Urothelium cell line (cell line): ENCODE results near the gene MCOLN2.
"Not testable (repeated sequence)": the region's sequence is repeated elsewhere in the genome, so short reads cannot be mapped to it uniquely, and the experiment has no call there.

Experiments
- DNase-seq: peaks from one replicate; pipeline ENCODE4 v3.0.0; 2011; ENCODE audit warnings: low spot score, mixed read lengths
- FAIRE-seq: peaks from 2 replicates; lab custom pipeline; 2011; peaks lifted over from hg19 to GRCh38; lab: Jason Lieb, UNC

MCOLN2 gene

GRCh38 chr1:84996846-84997666, at the start of gene MCOLN2:
Gene MCOLN2, minus strand, starts transcription at chr1:84997113. Its CDS starts 241 bp downstream, at chr1:84996872.
- DNase-seq = peak; percentile 88
- no peak for FAIRE-seq

GRCh38 chr1:85042413-85042812, 45.5 kb upstream of the MCOLN2 start:
- FAIRE-seq (no peak), DNase-seq (no peak)

DNA sequence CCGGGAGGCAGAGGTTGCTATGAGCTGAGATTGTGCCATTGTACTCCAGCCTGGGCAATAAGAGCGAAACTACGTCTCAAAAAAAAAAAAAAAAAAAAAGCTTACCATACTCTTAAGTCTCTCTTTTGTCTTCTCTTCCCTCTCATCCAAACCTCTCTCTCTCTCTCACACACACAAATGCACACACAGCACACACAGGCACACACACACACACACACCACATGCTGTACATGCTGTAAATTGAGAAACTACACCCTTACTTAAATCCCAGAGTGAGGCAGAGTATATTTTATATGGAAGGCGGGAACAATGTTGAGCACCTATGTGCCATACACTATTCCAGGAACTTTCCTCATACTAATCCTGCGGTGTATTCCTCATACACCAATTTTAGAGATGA, 44.9 kb upstream of the MCOLN2 start:
- FAIRE-seq = no peak
- no peak for DNase-seq

DNA sequence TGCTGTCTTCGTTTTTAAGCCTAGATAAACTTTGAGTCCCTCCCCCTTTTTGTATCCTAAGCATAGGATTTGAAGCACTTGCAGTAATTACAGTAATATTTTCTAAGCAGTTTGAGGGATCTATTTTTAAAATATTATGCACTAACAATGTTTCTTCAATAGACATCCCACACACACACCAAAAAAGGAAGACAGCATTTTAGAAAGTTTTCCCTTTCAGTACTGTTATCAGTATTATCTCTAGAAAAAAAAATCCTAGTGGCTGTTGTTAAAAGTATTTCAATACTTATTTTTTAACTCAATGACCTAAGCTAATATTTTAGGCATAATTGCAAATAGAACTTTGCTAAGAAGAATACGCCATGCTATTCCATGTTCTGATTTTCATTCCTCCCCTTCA, 36.3 kb upstream of the MCOLN2 start:
- FAIRE-seq = no peak
- no peak for DNase-seq

- no peak for FAIRE-seq
- DNase-seq = no peak
Observed at GRCh38 chr1:85030536-85030935, 33.6 kb upstream of the MCOLN2 start.

GRCh38 chr1:85028151-85028550, 31.2 kb upstream of the MCOLN2 start:
- no peak for FAIRE-seq

DNA sequence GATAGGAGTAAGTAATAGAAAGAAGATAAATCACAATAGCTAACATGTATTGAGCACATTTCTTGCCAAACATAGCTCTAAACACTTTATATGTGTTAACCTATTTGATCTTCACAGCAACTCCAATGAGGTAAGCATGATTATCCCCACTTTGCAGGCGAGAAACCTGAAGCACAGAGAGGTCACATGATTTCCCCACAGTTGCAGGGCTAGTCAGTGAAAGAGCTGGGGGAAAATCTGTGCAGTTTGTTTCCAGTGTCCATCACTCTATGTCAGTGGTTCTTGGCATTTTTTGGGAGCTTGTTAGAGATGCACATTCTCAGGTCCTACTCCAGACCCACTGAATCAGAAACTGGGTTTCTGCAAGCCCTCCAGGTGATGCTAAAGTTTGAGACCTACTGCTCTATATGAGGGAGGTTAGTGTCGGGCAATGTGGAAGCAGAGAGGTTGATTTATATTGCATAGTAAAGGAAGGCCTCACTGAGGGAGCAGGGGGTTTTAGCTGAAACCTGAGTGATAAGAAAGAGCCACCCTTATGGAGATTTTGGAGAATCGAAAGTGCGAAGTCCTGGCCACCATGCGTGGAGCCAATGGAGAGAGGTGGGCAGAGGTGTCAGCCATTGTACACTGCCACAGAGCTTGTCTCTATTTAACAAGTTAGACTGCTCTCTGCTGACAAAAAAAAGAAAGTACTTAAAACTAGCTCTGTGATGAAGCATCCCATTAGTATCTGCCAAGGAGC, 30.5 kb upstream of the MCOLN2 start:
- FAIRE-seq = no peak

More at GRCh38 chr1:85028151-85028550, 31.2 kb upstream of the MCOLN2 start:
- DNase-seq = no peak

GRCh38 chr1:85025940-85026339, 29.0 kb upstream of the MCOLN2 start:
- DNase-seq (no peak), FAIRE-seq (no peak)

More for the DNA sequence above, 30.5 kb upstream of the MCOLN2 start:
- no peak for DNase-seq

DNA sequence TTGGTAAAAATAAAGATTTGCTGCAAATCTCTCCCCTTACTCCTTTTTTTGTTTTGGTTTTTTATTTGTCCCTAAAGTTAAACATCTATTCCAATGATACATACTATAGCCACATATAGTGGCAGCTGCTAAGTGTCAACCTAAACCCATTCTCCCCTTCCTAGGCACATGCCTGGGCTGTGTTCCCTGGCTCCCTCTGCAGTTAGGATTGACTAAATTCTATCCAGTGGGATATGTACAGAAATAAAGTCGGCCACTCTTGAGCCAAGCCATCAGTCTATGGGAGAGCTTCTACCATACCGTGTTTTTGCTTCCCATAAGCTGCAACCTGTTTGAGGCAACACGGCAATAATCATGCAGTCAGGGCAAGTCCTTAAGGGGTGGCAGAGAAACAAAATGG, 27.8 kb upstream of the MCOLN2 start:
- DNase-seq = no peak

DNA sequence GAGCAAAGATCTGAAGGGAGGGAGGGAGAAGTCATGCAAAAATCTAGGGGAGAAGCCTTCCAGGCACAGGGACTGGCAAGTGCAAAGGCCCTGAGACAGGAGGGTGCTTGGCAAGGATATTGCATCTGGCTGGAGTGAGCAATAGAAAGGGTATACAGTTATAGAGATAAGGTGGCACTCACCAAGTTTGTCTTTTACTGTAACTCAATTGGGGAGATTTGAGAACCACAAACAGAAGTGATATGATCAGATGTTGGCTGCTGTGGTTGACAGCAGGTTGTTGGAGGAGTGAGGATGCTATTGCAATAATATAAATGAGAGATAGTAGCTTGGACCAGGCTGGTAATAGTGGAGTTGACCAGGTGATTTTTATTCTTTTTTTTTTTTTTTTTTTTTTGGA, 25.8 kb upstream of the MCOLN2 start:
- DNase-seq (no peak), FAIRE-seq (peak; percentile 40)

More for the DNA sequence above, 27.8 kb upstream of the MCOLN2 start:
- FAIRE-seq = peak; percentile 42

GRCh38 chr1:85019994-85020393, 23.1 kb upstream of the MCOLN2 start:
- DNase-seq (no peak), FAIRE-seq (no peak)

GRCh38 chr1:85015826-85016225, 18.9 kb upstream of the MCOLN2 start:
- FAIRE-seq (no peak), DNase-seq (no peak)

DNA sequence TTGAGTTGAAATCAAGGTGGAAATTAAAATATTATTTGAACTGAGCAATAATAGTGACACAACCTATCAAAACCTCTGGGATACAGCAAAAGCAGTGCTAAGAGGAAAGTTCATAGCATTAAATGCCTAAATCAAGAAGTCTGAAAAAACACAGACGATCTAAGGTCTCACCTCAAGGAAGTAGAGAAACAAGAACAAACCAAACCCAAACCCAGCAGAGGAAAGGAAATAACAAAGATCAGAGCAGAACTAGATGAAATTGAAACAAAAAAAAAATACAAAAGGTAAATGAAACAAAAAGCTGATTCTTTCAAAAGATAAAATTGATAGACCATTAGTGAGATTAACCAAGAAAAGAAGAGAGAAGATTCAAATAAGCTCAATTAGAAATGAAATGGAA, 8.7 kb upstream of the MCOLN2 start:
- FAIRE-seq, DNase-seq: not testable (repeated sequence)

- FAIRE-seq (no peak), DNase-seq (no peak)
Observed at GRCh38 chr1:85001742-85002141, 4.8 kb upstream of the MCOLN2 start.

DNA sequence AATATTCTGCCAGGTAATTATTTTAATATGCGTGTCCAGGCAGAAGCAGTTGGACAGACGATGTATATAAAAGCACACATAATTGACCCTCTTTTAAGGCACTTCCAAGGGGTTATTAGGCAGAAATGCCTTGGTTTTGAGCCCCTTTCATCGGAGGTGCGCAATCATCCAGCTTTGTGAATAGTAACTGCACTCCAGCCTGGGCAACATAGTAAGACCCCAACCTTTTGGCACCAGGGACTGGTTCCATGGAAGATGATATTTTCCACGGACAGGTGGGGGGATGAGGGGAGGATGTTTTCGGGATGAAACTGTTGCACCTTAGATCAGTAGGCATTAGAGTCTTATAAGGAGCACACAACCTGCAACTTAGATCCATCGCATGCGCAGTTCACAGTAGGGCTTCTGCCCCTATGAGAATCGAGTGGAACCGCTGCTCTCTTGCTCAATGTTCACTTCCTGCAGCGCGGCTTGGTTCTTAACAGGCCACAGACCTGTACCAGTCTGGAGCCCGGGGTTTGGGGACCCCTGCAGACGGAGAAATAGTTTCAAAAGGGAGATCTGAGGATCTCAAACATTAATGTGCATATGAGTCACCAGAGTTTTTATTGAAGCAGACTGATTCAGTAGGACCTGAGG, 1.8 kb upstream of the MCOLN2 start:
- DNase-seq = no peak

GRCh38 chr1:84997667-84998600, 1.0 kb upstream of the MCOLN2 start:
- FAIRE-seq (no peak), DNase-seq (no peak)

More for the DNA sequence above, 1.8 kb upstream of the MCOLN2 start:
- no peak for FAIRE-seq

GRCh38 chr1:84995484-84996334, 1.2 kb downstream of the MCOLN2 start:
- FAIRE-seq (no peak), DNase-seq (no peak)

DNA sequence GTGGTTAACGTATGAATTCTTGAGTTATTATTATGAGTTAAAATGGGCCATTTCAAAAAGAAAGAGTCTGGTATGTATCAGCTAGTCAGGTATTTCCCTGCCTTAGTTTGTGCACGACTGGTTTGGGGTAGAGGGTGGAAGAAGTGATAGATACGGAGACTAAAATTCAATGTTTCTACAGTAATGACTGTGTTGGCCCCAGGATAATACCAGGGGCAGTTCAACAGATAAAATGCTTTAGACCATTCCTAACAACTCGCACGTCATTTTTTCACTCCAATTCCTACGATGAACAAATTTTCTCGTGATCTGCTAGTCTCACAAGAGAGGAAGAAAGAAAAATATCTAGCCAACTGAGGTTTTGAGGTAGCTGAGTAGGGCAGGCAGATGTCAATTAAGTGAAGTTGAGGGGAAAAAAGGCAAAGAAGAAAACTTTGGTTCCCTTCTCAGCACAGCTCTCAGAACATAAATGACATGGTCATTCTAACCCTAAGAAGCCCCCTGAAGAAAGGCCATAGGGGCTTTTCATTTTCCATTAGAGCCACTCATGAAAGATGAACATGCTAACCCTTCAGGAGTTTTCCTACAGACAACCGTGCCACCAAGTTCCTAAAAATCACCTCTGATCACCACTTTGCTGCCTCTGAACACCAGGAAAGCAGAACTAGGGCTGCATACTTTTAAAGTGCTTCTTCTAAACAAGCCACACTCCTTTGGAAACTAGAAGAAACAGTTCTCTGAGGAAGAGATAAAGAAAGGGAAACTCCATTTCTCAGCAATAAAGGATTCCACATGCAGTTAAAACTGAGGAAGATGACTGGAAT, 5.6 kb downstream of the MCOLN2 start:
- no peak for FAIRE-seq
- DNase-seq = no peak

DNA sequence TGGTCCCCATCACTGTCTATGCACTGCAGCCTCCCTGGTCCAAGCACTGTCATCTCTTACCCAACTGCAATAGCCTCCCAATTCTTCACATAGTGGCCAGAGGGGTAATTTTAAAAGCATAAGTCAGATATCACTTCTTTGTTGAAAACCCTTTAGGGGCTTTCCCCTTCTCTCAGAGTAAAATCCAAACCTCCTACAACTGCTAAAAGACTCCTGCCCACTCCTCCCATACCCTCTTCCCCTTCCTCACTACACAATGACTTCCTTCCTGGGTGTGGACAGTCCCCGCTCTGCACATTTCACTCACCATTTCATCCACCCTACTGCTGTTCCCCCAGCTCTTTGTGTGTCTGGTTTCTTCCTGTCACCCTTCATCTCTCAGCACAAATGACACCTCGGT, 8.3 kb downstream of the MCOLN2 start:
- DNase-seq = no peak

More for the DNA sequence above, 8.3 kb downstream of the MCOLN2 start:
- no peak for FAIRE-seq
